ENCODE results near the gene AMHR2.

Gene AMHR2

GRCh38 chr12:53467082-53467481 is 43.4 kb downstream of the AMHR2 start:
- Histone ChIP-seq H3K36me3 (ENCODE audit: insufficient read depth, low read length) (peaks cover 99% of the 10 kb centered on the region), H3K4me1 (ENCODE audit: insufficient read depth, low read length) (peaks cover 3% of the 10 kb centered on the region; the same call in 1 of the 2 replicates), H3K4me2 (ENCODE audit: insufficient read depth, low read length) (no peak overlapping the region), H3K79me2 (ENCODE audit: insufficient read depth, low read length) (peaks cover 85% of the 10 kb centered on the region), H3K27ac (ENCODE audit: low read length) (no peak overlapping the region), H2AFZ (ENCODE audit: low read depth, low read length) (no peak overlapping the region), H4K20me1 (ENCODE audit: insufficient read depth, low read length) (peaks cover 78% of the 10 kb centered on the region), H3K9me3 (ENCODE audit: insufficient read depth, low read length, severe bottlenecking) (no peaks in the 10 kb centered on the region), H3K9ac (ENCODE audit: low read depth, low read length) (no peak overlapping the region), H3K4me3 (ENCODE audit: low read depth in 1 of 2, low read length in 2 of 2) (no peak overlapping the region), H3K27me3 (ENCODE audit: insufficient read depth, low read length, poor library complexity) (no peaks in the 10 kb centered on the region)
- ATAC-seq (ENCODE audit: insufficient read depth, low read depth) (no peak), DNase-seq (no peak)
- TF ChIP-seq EZH2 (IDR thresholded peaks at IDR 0.05; ENCODE audit: borderline replicate concordance, low read depth, low read length, severe bottlenecking) (no peak), CTCF (IDR thresholded peaks at IDR 0.05; ENCODE audit: borderline replicate concordance, extremely low read depth, low read length, poor library complexity, severe bottlenecking) (no peak)

GRCh38 chr12:53467880-53468279 is 44.2 kb downstream of the AMHR2 start:
- no peak overlapping the region for H3K9ac ChIP-seq (ENCODE audit: low read depth, low read length)
- DNase-seq (no peak), ATAC-seq (ENCODE audit: insufficient read depth, low read depth) (no peak)
- H4K20me1 ChIP-seq (ENCODE audit: insufficient read depth, low read length) = peaks cover 79% of the 10 kb centered on the region
- peaks cover 99% of the 10 kb centered on the region for H3K36me3 ChIP-seq (ENCODE audit: insufficient read depth, low read length)
- no peak overlapping the region for H2AFZ ChIP-seq (ENCODE audit: low read depth, low read length)
- no peak overlapping the region for H3K4me2 ChIP-seq (ENCODE audit: insufficient read depth, low read length)
- H3K9me3 ChIP-seq (ENCODE audit: insufficient read depth, low read length, severe bottlenecking) = no peaks in the 10 kb centered on the region
- no peak for TF ChIP-seq EZH2 (IDR thresholded peaks at IDR 0.05; ENCODE audit: borderline replicate concordance, low read depth, low read length, severe bottlenecking)
- TF ChIP-seq CTCF (IDR thresholded peaks at IDR 0.05; ENCODE audit: borderline replicate concordance, extremely low read depth, low read length, poor library complexity, severe bottlenecking) = no peak
- H3K79me2 ChIP-seq (ENCODE audit: insufficient read depth, low read length) = peaks cover 85% of the 10 kb centered on the region
- no peak overlapping the region for H3K27ac ChIP-seq (ENCODE audit: low read length)
- peaks cover 3% of the 10 kb centered on the region; the same call in 1 of the 2 replicates for H3K4me1 ChIP-seq (ENCODE audit: insufficient read depth, low read length)
- no peaks in the 10 kb centered on the region for H3K27me3 ChIP-seq (ENCODE audit: insufficient read depth, low read length, poor library complexity)
- H3K4me3 ChIP-seq (ENCODE audit: low read depth in 1 of 2, low read length in 2 of 2) = no peak overlapping the region

GRCh38 chr12:53468282-53468681 is 44.6 kb downstream of the AMHR2 start:
- DNase-seq = no peak
- Histone ChIP-seq H3K9me3 (ENCODE audit: insufficient read depth, low read length, severe bottlenecking) (no peaks in the 10 kb centered on the region), H3K4me3 (ENCODE audit: low read depth in 1 of 2, low read length in 2 of 2) (no peak overlapping the region), H3K79me2 (ENCODE audit: insufficient read depth, low read length) (peaks cover 84% of the 10 kb centered on the region), H3K27ac (ENCODE audit: low read length) (no peak overlapping the region), H4K20me1 (ENCODE audit: insufficient read depth, low read length) (peaks cover 78% of the 10 kb centered on the region), H3K4me1 (ENCODE audit: insufficient read depth, low read length) (peaks cover 3% of the 10 kb centered on the region; the same call in 1 of the 2 replicates), H3K4me2 (ENCODE audit: insufficient read depth, low read length) (no peak overlapping the region), H2AFZ (ENCODE audit: low read depth, low read length) (no peak overlapping the region), H3K27me3 (ENCODE audit: insufficient read depth, low read length, poor library complexity) (no peaks in the 10 kb centered on the region), H3K36me3 (ENCODE audit: insufficient read depth, low read length) (peaks cover 99% of the 10 kb centered on the region), H3K9ac (ENCODE audit: low read depth, low read length) (no peak overlapping the region)
- TF ChIP-seq EZH2 (IDR thresholded peaks at IDR 0.05; ENCODE audit: borderline replicate concordance, low read depth, low read length, severe bottlenecking) = no peak
- TF ChIP-seq CTCF (IDR thresholded peaks at IDR 0.05; ENCODE audit: borderline replicate concordance, extremely low read depth, low read length, poor library complexity, severe bottlenecking) = no peak
- ATAC-seq (ENCODE audit: insufficient read depth, low read depth) = no peak
